Measurements from ENCODE around the gene TRIP13. TPM values are rescaled to one million over a fixed set of nuclear protein-coding genes. Genes with fewer than 3 reads are reported as not detected.

The TRIP13 gene
- total RNA-seq, 3 donors from 2014 or later, result 0.96 to 2.3 (median 1.5) TPM

GRCh38 chr5:900781-901180, 8.1 kb downstream of the TRIP13 start:
- TF ChIP-seq POLR2A (IDR thresholded peaks at IDR 0.05) (no peak), POLR2AphosphoS5 (IDR thresholded peaks at IDR 0.05) (no peak)
- TF ChIP-seq, protein P1, sequence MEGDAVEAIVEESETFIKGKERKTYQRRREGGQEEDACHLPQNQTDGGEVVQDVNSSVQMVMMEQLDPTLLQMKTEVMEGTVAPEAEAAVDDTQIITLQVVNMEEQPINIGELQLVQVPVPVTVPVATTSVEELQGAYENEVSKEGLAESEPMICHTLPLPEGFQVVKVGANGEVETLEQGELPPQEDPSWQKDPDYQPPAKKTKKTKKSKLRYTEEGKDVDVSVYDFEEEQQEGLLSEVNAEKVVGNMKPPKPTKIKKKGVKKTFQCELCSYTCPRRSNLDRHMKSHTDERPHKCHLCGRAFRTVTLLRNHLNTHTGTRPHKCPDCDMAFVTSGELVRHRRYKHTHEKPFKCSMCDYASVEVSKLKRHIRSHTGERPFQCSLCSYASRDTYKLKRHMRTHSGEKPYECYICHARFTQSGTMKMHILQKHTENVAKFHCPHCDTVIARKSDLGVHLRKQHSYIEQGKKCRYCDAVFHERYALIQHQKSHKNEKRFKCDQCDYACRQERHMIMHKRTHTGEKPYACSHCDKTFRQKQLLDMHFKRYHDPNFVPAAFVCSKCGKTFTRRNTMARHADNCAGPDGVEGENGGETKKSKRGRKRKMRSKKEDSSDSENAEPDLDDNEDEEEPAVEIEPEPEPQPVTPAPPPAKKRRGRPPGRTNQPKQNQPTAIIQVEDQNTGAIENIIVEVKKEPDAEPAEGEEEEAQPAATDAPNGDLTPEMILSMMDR (IDR thresholded peaks at IDR 0.05), result no peak
- no peak overlapping the region for H3K4me3 ChIP-seq
- no peaks in the 10 kb centered on the region for H3K36me3 ChIP-seq
- intact Hi-C loops (cut with DNase I; ENCODE audit: low total_unique reads), result no loop called here
- DNase-seq (ENCODE audit: low spot score in 2 of 2), result no peak
- H3K27ac ChIP-seq, result no peak overlapping the region
- H3K9me3 ChIP-seq, result no peaks in the 10 kb centered on the region
- no peaks in the 10 kb centered on the region for H3K4me1 ChIP-seq
- no peaks in the 10 kb centered on the region for H3K27me3 ChIP-seq

DNA sequence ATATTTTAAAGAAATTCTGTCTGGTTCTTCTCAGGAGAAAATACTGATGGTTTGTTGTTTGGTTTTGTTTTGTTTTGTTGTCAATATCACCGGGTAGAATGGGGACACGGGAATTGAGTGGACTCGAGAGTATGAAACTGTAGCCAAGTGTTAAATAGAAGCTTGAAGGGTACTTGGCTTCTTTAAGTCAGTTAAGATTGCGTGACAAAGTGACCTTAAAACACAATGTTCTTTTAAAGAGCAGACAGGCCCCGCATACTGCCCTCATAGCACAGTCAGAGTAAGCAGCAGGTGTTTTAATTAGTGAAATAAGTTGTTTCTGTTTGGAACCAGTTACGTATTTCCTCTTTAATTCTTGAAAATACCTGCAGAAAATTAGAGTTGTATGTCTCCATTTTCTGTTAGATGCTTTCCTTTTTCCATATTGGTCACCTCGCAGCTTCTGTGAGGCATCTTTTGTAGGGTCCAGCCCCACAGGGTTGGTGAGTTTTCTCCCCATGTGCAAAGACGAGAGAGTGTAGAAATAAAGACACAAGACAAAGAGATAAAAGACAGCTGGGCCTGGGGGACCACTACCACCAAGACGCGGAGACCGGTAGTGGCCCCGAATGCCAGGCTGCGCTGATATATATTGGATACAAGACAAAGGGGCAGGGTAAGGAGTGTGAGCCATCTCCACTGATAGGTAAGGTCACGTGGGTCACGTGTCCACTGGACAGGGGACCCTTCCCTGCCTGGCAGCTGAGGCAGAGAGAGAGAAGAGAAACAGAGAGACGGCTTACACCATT, 9.6 kb downstream of the TRIP13 start:
- Histone ChIP-seq H3K9me3 (no peaks in the 10 kb centered on the region), H3K36me3 (no peaks in the 10 kb centered on the region), H3K27me3 (no peaks in the 10 kb centered on the region), H3K4me1 (no peaks in the 10 kb centered on the region), H3K4me3 (no peak overlapping the region), H3K27ac (no peak overlapping the region)
- intact Hi-C loops (cut with DNase I; ENCODE audit: low total_unique reads), result no loop called here
- DNase-seq (ENCODE audit: low spot score in 2 of 2), result no peak
- TF ChIP-seq, protein P1 (IDR thresholded peaks at IDR 0.05), result no peak
- TF ChIP-seq POLR2A (IDR thresholded peaks at IDR 0.05) (no peak), POLR2AphosphoS5 (IDR thresholded peaks at IDR 0.05) (no peak)

GRCh38 chr5:903756-904096, 11.0 kb downstream of the TRIP13 start:
- Histone ChIP-seq H3K27me3 (no peaks in the 10 kb centered on the region), H3K36me3 (no peaks in the 10 kb centered on the region), H3K9me3 (no peaks in the 10 kb centered on the region), H3K4me3 (no peak overlapping the region), H3K27ac (no peak overlapping the region), H3K4me1 (no peaks in the 10 kb centered on the region)
- no peak for DNase-seq (ENCODE audit: low spot score in 2 of 2)
- intact Hi-C loops (cut with DNase I; ENCODE audit: low total_unique reads), result no loop called here
- TF ChIP-seq, protein P1 (IDR thresholded peaks at IDR 0.05), result no peak
- TF ChIP-seq POLR2AphosphoS5 (IDR thresholded peaks at IDR 0.05) (no peak), POLR2A (IDR thresholded peaks at IDR 0.05) (no peak)

DNA sequence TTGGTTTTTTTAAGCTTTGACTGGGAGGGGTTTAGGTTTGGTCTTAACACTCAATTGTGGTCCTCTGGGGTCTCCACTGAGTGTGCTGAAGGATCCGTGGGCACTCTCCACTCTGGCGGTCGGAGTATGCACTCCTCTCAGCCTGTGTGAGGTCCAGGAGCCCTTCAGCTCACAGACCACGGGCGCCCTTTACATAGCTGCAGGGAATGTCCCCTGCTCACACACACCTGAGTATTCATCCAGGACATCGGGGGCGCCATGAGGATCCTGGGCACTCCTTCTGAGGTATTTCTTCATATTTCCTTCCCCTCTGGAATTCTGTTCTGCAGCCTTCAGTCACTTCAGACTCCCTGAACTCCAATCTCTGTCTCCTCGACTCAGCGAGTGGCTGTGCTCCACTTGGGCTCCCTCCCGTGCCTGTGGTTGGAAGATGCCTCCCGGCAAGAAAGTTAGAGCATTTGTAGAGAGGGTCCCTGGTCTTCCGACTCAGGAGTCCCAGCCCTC, 12.5 kb downstream of the TRIP13 start:
- Histone ChIP-seq H3K4me1 (no peaks in the 10 kb centered on the region), H3K9me3 (no peaks in the 10 kb centered on the region), H3K36me3 (no peaks in the 10 kb centered on the region), H3K27me3 (no peaks in the 10 kb centered on the region), H3K27ac (no peak overlapping the region), H3K4me3 (no peak overlapping the region)
- TF ChIP-seq, protein P1 (IDR thresholded peaks at IDR 0.05), result no peak
- TF ChIP-seq POLR2AphosphoS5 (IDR thresholded peaks at IDR 0.05), result no peak
- no peak for DNase-seq (ENCODE audit: low spot score in 2 of 2)
- intact Hi-C loops (cut with DNase I; ENCODE audit: low total_unique reads), result loop anchor here (5.0 kb wide), 1 partner anchor 228 kb away; no protein-coding TSS in a partner anchor

- no peak for DNase-seq (ENCODE audit: low spot score in 2 of 2)
- Histone ChIP-seq H3K4me1 (no peaks in the 10 kb centered on the region), H3K27ac (no peak overlapping the region), H3K9me3 (no peaks in the 10 kb centered on the region), H3K4me3 (no peak overlapping the region), H3K27me3 (no peaks in the 10 kb centered on the region), H3K36me3 (no peaks in the 10 kb centered on the region)
- TF ChIP-seq, protein P1 (IDR thresholded peaks at IDR 0.05), result no peak
- no peak for TF ChIP-seq POLR2A (IDR thresholded peaks at IDR 0.05)
- no peak for TF ChIP-seq POLR2AphosphoS5 (IDR thresholded peaks at IDR 0.05)
- intact Hi-C loops (cut with DNase I; ENCODE audit: low total_unique reads), result loop anchor here (5.0 kb wide), 1 partner anchor 230 kb away; no protein-coding TSS in a partner anchor
Observed at GRCh38 chr5:907366-907910, 14.8 kb downstream of the TRIP13 start.
